OCI-LY1 (cell line): ENCODE results near the gene CYP4A22.
A peak's percentile ranks its signal among the peaks of the same experiment; 100 is the strongest.

Experiments
- CTCF ChIP-seq: fragments of 200-600 bp; sonication (generic), shearing (Covaris generic); IDR thresholded peaks from 2 replicates; pipeline ENCODE4 v1.5.1; 2017; ENCODE audit warnings: mild to moderate bottlenecking, antibody characterized with exemption, low read length, moderate library complexity, mixed read lengths
- EZH2 ChIP-seq: fragments of 200-600 bp; sonication (generic), shearing (Covaris generic); IDR thresholded peaks from 2 replicates; pipeline ENCODE4 v1.8.0; 2017; ENCODE audit warnings: borderline replicate concordance, mixed run types, mild to moderate bottlenecking, antibody characterized with exemption, low read length, moderate library complexity, mixed read lengths

GRCh38 chr1:47192458-47193384 lies 55.5 kb downstream of the CYP4A22 start:
- peak; percentile 94 for TF ChIP-seq CTCF
- TF ChIP-seq EZH2 = no peak
